Measurements from ENCODE around the gene TPRG1.

DNA sequence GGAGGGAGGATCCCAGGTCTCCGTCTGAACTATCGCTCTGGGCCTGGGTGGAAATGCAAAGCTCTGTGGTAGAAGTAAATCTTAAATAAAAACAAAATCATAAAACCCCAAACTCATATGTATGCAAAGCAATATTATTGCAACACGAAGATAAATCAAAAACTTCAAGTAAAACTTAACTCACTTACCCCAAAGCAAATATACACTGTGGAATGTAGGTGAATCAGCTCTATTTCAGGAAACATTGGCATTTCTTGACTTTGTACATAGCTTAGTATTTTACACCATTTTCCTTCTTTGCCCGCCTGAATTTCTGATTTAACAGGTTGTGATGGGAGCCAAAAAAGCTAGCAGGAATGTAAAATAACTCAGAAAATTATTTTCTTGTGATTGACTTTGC lies 126.2 kb downstream of the TPRG1 start:
- TF ChIP-seq CTCF (IDR thresholded peaks at IDR 0.05; ENCODE audit: insufficient read depth, low read length, poor library complexity, severe bottlenecking) (no peak), EZH2phosphoT487 (conservative IDR thresholded peaks at IDR 0.05; ENCODE audit: low read length) (no peak)

Measured in SU-DHL-6 (cell line).